ENCODE measurements around the gene CNNM4. TPM values are rescaled to one million over a fixed set of nuclear protein-coding genes. Genes with fewer than 3 reads are reported as not detected.

CNNM4 gene
- total RNA-seq, 3 donors from 2014 or later: 53.4 to 134 (median 101) TPM

DNA sequence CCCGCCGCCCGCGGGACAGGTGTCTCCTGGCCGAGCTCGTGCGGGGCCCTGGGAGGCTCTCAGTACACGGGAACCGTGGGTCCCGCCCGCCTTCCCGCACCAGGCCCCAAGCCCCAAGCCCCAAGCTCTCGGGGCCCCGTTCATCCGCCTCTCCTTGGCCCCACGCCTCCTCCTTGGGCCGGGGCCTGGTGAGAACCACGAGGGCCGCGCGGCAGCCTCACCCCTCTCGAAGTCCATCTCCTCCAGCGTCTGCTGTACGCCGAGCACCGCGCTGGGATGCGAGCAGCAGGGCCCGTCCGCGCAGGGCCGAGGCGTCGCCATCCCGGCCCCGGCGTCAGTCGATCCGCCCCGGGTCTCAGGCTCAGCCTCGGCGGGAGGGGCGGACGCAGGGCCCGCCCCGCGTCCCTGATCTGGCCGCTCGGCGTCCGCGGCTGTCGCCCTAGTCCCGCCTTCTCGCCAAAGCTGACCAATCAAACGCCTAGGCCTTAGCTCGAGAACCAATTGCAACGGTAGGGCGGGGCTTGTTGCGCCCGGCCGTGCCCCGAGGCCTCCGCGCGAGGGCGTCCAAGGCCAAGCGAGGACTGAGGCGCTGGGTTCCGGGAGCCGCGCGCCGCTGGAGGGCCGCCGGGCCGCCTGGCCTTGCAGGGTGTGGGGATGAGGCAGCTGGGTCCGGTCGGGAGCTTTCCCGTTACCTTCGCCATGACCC lies 97.1 kb downstream of the CNNM4 start, which contains the start of gene ANKRD39:
Gene ANKRD39, minus strand, starts transcription at position 350 of the 706 bp plus-strand sequence. Its CDS starts 29 bp downstream, at position 321.
- H3K4me1 ChIP-seq (ENCODE audit: low read depth): peaks cover 26% of the 10 kb centered on the region
- H3K36me3 ChIP-seq (ENCODE audit: low read depth): no peaks in the 10 kb centered on the region
- H3K9me3 ChIP-seq: no peaks in the 10 kb centered on the region
- DNase-seq: peak; percentile 98 to 99 (median 99)
- peak within 1 kb of the TSS; percentile 39 for H3K4me3 ChIP-seq
- intact Hi-C loops (cut with DNase I, micrococcal nuclease): loop anchor here in 1 of 2 donors (5.0 kb wide), 1 partner anchor 94 kb away; no protein-coding TSS in a partner anchor
- ATAC-seq: peak; percentile 95
- TF ChIP-seq, protein P1, sequence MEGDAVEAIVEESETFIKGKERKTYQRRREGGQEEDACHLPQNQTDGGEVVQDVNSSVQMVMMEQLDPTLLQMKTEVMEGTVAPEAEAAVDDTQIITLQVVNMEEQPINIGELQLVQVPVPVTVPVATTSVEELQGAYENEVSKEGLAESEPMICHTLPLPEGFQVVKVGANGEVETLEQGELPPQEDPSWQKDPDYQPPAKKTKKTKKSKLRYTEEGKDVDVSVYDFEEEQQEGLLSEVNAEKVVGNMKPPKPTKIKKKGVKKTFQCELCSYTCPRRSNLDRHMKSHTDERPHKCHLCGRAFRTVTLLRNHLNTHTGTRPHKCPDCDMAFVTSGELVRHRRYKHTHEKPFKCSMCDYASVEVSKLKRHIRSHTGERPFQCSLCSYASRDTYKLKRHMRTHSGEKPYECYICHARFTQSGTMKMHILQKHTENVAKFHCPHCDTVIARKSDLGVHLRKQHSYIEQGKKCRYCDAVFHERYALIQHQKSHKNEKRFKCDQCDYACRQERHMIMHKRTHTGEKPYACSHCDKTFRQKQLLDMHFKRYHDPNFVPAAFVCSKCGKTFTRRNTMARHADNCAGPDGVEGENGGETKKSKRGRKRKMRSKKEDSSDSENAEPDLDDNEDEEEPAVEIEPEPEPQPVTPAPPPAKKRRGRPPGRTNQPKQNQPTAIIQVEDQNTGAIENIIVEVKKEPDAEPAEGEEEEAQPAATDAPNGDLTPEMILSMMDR (IDR thresholded peaks at IDR 0.05): peak; percentile 81

GRCh38 chr2:96859099-96859649 lies 98.5 kb downstream of the CNNM4 start:
- TF ChIP-seq, protein P1 (IDR thresholded peaks at IDR 0.05): no peak
- ATAC-seq: no peak
- Histone ChIP-seq H3K4me3 (no peak overlapping the region), H3K9me3 (no peaks in the 10 kb centered on the region), H3K4me1 (ENCODE audit: low read depth) (peaks cover 26% of the 10 kb centered on the region), H3K36me3 (ENCODE audit: low read depth) (no peaks in the 10 kb centered on the region)
- intact Hi-C loops (cut with DNase I, micrococcal nuclease): loop anchor here in 1 of 2 donors (5.0 kb wide), 1 partner anchor 93 kb away; no protein-coding TSS in a partner anchor
- DNase-seq: no peak

DNA sequence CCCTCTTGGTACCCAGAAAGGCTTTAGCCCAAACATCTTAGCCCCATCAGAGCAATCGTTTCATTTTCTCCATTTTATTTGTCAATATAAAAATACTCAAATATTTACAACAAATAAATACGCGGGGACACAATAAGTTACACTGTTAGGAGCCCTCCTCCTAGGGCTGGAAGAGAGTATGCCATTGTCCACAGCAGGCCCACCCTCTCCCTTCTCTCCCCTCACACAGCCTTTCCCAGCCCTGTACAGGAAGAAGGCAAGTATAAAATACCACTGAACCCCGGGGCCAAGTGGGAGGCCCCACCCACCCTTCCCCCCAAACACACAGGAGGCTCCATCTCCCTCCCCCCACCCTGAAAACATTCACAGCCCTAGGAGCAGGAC lies 99.0 kb downstream of the CNNM4 start:
- DNase-seq (no peak), ATAC-seq (no peak)
- Histone ChIP-seq H3K4me3 (no peak overlapping the region), H3K9me3 (no peaks in the 10 kb centered on the region), H3K36me3 (ENCODE audit: low read depth) (no peaks in the 10 kb centered on the region), H3K4me1 (ENCODE audit: low read depth) (peaks cover 26% of the 10 kb centered on the region)
- TF ChIP-seq, protein P1 (IDR thresholded peaks at IDR 0.05): no peak
- intact Hi-C loops (cut with DNase I, micrococcal nuclease): loop anchor here in 1 of 2 donors (5.0 kb wide), 1 partner anchor 93 kb away; no protein-coding TSS in a partner anchor

DNA sequence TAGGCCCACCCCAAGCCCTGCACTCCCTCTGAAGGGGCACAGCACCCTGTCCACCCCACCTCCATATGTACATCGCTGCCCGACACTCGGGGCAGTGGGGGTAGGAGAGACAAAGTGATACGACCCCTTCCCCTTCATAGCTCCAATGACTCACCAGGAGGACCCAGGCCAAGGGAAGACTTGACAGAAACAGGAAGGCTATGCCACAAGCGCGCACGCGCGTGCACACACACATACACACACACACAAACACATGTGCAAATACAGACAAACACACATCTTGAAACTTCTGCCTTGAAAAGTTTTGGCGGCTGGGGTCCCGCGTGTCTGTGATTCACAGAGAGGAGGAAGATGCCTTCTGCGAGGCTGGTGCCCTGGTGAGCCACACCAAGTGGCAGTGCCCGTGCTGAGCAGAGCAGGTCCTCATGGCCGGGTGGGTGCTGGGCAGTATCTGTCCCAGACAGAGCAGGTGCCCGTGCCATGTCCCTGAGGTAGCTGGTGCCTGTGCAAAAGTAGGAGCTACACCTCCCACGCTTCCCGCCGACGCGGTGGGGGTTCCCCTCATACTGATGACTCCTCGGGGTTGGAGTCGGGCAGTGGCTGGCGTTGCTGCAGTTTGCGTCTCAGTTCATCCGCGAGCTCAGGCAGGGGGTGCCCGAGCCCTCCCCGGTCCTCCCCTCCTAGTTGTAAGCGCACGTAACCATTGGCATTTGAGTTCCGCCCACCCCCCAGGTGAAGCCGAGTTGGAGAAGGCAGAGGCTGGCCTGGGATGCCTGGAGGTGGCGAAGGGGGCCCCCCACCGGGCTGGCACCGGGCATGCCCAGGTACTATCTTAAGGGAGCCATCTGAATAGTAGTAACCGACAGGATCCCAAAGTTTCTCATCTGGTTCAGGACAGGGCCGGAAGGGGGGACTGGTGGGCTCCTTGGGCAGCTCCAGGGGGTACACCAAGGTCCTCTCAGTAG lies 99.6 kb downstream of the CNNM4 start:
- H3K4me3 ChIP-seq: no peak overlapping the region
- no peaks in the 10 kb centered on the region for H3K36me3 ChIP-seq (ENCODE audit: low read depth)
- no peak for ATAC-seq
- intact Hi-C loops (cut with DNase I, micrococcal nuclease): no loop called here
- DNase-seq: no peak
- peaks cover 26% of the 10 kb centered on the region for H3K4me1 ChIP-seq (ENCODE audit: low read depth)
- H3K9me3 ChIP-seq: no peaks in the 10 kb centered on the region
- TF ChIP-seq, protein P1 (IDR thresholded peaks at IDR 0.05): no peak

- no peaks in the 10 kb centered on the region for H3K36me3 ChIP-seq (ENCODE audit: low read depth)
- H3K9me3 ChIP-seq: no peaks in the 10 kb centered on the region
- TF ChIP-seq, protein P1 (IDR thresholded peaks at IDR 0.05): no peak
- intact Hi-C loops (cut with DNase I, micrococcal nuclease): no loop called here
- ATAC-seq (no peak), DNase-seq (no peak)
- H3K4me3 ChIP-seq: no peak overlapping the region
- peaks cover 26% of the 10 kb centered on the region for H3K4me1 ChIP-seq (ENCODE audit: low read depth)
Observed at GRCh38 chr2:96861074-96861473, 100.4 kb downstream of the CNNM4 start.
